Karpas-422 (cell line): ENCODE results near the gene ALK. TPM values are rescaled to one million over a fixed set of nuclear protein-coding genes. Genes with fewer than 3 reads are reported as not detected.

Source experiments
- DNase-seq: peaks from one replicate; pipeline ENCODE4 v3.0.0-alpha.2; 2015
- H2AFZ ChIP-seq: fragments of 200-600 bp; sonication (generic); 2 replicates; pipeline ENCODE4 v1.6.1; 2014; ENCODE audit warnings: antibody characterized with exemption, low read length, mixed read lengths
- H3K27ac ChIP-seq: fragments of 200-600 bp; sonication (generic); 2 replicates; pipeline ENCODE4 v1.5.1; 2014; ENCODE audit warnings: mild to moderate bottlenecking, low read length, moderate library complexity
- H3K27me3 ChIP-seq: fragments of 200-600 bp; sonication (generic); 2 replicates; pipeline ENCODE4 v1.6.1; 2014; ENCODE audit warnings: low read length, mixed read lengths
- H3K36me3 ChIP-seq: fragments of 200-600 bp; sonication (generic); 2 replicates; pipeline ENCODE4 v1.6.1; 2014; ENCODE audit warnings: low read length, mixed read lengths; ENCODE audit not compliant: insufficient read depth
- H3K4me1 ChIP-seq: fragments of 200-600 bp; sonication (generic); 2 replicates; pipeline ENCODE4 v1.6.1; 2014; ENCODE audit warnings: mild to moderate bottlenecking, low read length, mixed read lengths
- H3K4me2 ChIP-seq: fragments of 200-600 bp; sonication (generic); 2 replicates; pipeline ENCODE4 v1.6.1; 2014; ENCODE audit warnings: low read length, low read depth, mild to moderate bottlenecking; ENCODE audit not compliant: poor library complexity, severe bottlenecking
- H3K4me3 ChIP-seq: fragments of 200-600 bp; sonication (generic); 2 replicates; pipeline ENCODE4 v1.5.1; 2014; ENCODE audit warnings: mild to moderate bottlenecking, antibody characterized with exemption, low read length, mixed read lengths
- H3K79me2 ChIP-seq: fragments of 200-600 bp; sonication (generic); 2 replicates; pipeline ENCODE4 v1.6.1; 2014; ENCODE audit warnings: mild to moderate bottlenecking, low read length, mixed read lengths
- H3K9ac ChIP-seq: fragments of 200-600 bp; sonication (generic); 2 replicates; pipeline ENCODE4 v1.6.0; 2014; ENCODE audit warnings: low read length
- H3K9me2 ChIP-seq: fragments of 200-600 bp; sonication (generic), shearing (Covaris generic); replicated peaks from 2 replicates; pipeline ENCODE4 v1.6.0; 2014; ENCODE audit warnings: mild to moderate bottlenecking, low read length, moderate library complexity; ENCODE audit not compliant: insufficient read depth
- H3K9me3 ChIP-seq: fragments of 300-700, 200-600 bp; sonication (generic); 2 replicates; pipeline ENCODE4 v1.6.1; 2014; ENCODE audit warnings: low read length, mixed read lengths
- H4K20me1 ChIP-seq: fragments of 200-600 bp; sonication (generic); 2 replicates; pipeline ENCODE4 v1.6.1; 2014; ENCODE audit warnings: mild to moderate bottlenecking, antibody characterized with exemption, low read length, low read depth; ENCODE audit not compliant: insufficient read depth
- total RNA-seq: library from RNA; depleted of rRNA; stranded (reverse); fragments of >200 nt; shearing (Covaris generic); gene quantifications from 2 replicates; pipeline ENCODE4 v1.2.3, GENCODE V29; 2014; ENCODE audit warnings: low replicate concordance

The ALK gene
- total RNA-seq, 1 experiment from 2014 or later = not detected

DNA sequence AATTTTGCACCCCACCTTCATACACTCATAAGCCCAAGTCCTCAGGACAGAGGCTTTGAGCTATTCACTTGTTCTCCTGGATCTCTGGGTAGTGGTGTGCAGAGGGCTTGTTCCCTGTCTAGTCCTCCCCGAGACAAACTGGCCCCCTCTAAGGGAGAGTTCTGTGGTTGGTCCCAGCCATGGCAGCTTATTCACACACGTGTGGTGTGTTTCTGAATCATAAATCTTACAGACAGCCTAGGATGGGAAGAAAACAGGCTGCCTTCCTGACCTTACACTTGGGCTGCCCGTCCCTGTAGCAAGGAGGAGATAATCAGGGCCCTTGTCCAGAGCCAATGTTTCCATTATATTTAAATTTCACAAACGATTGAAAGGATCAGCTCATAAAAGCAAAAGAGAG lies 551.2 kb downstream of the ALK start:
- Histone ChIP-seq H3K9ac (no peak overlapping the region), H3K9me2 (no peaks in the 10 kb centered on the region), H2AFZ (no peak overlapping the region), H3K4me3 (no peak overlapping the region), H3K4me2 (no peak overlapping the region), H3K36me3 (no peaks in the 10 kb centered on the region), H3K79me2 (no peaks in the 10 kb centered on the region), H3K4me1 (no peaks in the 10 kb centered on the region), H3K9me3 (no peaks in the 10 kb centered on the region), H4K20me1 (no peaks in the 10 kb centered on the region), H3K27me3 (no peaks in the 10 kb centered on the region), H3K27ac (no peak overlapping the region)
- DNase-seq = no peak

DNA sequence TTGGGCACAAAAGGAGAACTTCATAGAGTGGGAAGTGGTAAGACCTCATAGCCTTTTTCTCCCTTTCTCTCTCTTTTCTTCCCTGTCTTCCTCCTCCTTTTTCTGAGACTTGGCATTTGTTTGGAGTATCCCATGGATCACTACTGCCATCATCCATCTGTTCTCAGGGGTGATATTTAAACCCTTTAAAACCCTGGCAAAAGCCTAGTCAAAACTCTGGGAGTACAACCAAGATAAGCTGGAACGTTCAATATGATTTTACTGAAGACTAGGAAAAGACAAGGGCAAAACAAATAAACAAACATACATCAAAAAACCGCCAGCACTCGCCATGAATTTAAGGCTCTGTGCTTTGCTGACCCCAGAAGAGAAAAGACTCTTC lies 552.7 kb downstream of the ALK start:
- Histone ChIP-seq H3K79me2 (no peaks in the 10 kb centered on the region), H2AFZ (no peak overlapping the region), H3K9me3 (no peaks in the 10 kb centered on the region), H3K36me3 (no peaks in the 10 kb centered on the region), H3K9me2 (no peaks in the 10 kb centered on the region), H4K20me1 (no peaks in the 10 kb centered on the region), H3K4me1 (no peaks in the 10 kb centered on the region), H3K9ac (no peak overlapping the region), H3K27me3 (no peaks in the 10 kb centered on the region), H3K4me2 (no peak overlapping the region), H3K27ac (no peak overlapping the region), H3K4me3 (no peak overlapping the region)
- no peak for DNase-seq

DNA sequence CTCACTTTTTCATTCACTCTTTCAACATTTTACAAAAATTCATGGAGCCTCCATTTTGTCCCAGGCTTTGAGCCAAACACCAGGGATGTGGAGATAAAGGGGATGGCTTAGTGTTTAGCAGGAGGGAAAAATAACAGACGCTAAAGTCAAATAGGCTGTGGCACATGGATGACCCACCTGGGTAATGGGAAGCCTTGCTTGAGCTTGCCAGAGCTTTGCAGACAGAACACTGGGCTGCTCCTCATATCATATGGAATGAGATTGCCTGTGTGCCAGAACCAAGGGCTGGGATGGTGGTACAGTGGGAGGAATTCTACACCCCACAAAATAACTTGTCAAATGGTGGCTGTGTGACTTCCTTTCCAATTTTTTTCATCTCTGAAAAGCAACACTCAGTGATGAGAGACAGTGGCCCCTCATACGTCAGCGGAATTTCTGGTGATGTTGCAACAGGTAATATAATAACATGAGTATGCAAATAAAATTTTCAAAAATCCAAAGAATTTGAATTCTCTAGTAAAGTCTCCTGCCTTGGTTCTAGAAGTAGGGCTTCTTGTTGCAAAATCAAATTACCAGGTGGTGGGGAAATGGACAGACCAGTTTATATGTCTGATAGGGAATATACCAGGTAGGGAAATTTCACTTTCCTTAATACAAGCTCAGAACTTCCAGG lies 553.3 kb downstream of the ALK start:
- Histone ChIP-seq H3K4me2 (no peak overlapping the region), H3K4me1 (no peaks in the 10 kb centered on the region), H3K27me3 (no peaks in the 10 kb centered on the region), H3K36me3 (no peaks in the 10 kb centered on the region), H3K9me3 (no peaks in the 10 kb centered on the region), H3K4me3 (no peak overlapping the region), H3K9ac (no peak overlapping the region), H2AFZ (no peak overlapping the region), H3K79me2 (no peaks in the 10 kb centered on the region), H3K9me2 (no peaks in the 10 kb centered on the region), H4K20me1 (no peaks in the 10 kb centered on the region), H3K27ac (no peak overlapping the region)
- DNase-seq = no peak

DNA sequence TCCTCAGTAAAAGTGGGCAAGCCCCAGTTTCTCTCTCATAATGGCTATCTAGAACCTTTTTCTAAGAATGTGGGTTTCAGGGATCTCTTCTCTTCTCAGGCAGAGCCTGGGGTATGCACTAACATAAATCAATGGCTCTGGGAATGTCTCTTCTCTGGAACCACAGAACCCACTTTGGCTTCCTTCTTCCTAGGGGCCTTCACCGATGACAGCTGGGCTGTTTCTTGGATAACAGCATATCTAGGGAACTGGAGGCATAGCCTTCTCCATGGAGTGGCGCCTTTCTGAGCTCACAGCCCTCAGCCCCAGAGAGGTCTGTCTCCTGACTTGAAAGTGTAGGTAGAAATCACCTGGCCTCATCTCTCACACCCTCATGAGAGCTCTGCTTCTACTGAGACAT lies 558.3 kb downstream of the ALK start:
- Histone ChIP-seq H3K36me3 (no peaks in the 10 kb centered on the region), H3K4me1 (no peaks in the 10 kb centered on the region), H3K9me3 (no peaks in the 10 kb centered on the region), H3K27ac (no peak overlapping the region), H3K27me3 (no peaks in the 10 kb centered on the region), H3K79me2 (no peaks in the 10 kb centered on the region), H2AFZ (no peak overlapping the region), H3K9ac (no peak overlapping the region), H3K4me3 (no peak overlapping the region), H4K20me1 (no peaks in the 10 kb centered on the region), H3K9me2 (no peaks in the 10 kb centered on the region), H3K4me2 (no peak overlapping the region)
- DNase-seq = no peak

DNA sequence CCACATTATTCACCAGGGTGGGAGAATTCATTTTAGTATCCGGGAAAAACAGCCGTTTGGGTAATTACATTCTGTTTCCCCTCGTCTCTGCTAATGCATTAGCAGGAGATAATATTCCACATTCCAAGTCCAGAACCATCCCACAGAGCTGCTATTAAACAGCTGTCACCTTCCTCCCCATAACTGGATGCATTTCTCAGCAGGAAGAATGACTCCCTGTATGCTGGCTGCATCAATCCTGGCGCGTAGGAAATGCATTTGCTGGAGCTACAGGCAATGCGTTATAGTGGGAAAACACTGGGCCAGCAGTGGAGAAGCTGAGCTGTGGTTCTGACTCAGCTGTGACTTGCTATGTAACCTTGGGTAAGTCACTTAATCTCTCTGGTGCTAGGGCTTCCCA lies 560.2 kb downstream of the ALK start:
- no peak overlapping the region for H3K9ac ChIP-seq
- H3K36me3 ChIP-seq = no peaks in the 10 kb centered on the region
- no peaks in the 10 kb centered on the region for H3K9me3 ChIP-seq
- H2AFZ ChIP-seq = no peak overlapping the region
- no peak for DNase-seq
- no peaks in the 10 kb centered on the region for H3K9me2 ChIP-seq
- no peak overlapping the region for H3K27ac ChIP-seq
- no peaks in the 10 kb centered on the region for H3K4me1 ChIP-seq
- H3K4me3 ChIP-seq = no peak overlapping the region
- H3K4me2 ChIP-seq = no peak overlapping the region
- no peaks in the 10 kb centered on the region for H3K79me2 ChIP-seq
- H4K20me1 ChIP-seq = no peaks in the 10 kb centered on the region
- H3K27me3 ChIP-seq = no peaks in the 10 kb centered on the region

DNA sequence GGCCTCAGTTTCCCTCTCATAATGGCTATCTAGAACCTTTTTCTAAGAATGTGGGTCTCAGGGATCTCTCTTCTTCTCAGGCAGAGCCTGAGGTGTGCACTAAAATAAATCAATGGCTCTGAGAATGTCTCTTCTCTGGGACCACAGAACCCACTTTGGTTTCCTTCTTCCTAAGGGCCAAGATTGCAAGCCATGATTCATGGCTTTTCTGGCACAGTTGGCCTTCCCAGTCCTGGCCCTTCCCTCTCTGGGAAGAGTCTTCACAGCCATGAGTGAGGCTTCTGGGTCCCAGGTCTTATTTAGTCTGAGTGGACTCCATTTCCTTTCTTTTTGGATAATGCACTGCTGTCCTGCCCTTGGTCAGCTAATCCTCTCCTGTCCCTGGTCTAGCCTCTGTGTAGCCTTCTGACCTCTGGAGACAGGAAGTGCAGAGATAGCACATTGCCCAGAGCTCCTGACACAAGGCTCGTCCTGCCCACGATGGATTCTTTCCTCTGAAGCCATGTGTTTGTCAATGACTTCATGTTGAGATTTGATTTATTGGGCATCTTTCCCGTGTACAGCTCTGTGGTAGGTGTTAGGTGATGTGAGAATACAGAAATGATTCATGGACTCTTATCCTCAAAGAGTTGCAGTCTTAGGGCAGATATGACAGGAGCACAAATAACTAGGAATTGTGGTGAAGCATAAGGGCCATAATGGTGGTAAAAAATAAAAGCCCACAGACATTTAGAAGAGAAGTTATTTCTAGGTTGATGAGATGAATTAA lies 561.2 kb downstream of the ALK start:
- no peaks in the 10 kb centered on the region for H3K9me3 ChIP-seq
- H3K4me2 ChIP-seq = no peak overlapping the region
- no peak overlapping the region for H2AFZ ChIP-seq
- H3K27me3 ChIP-seq = no peaks in the 10 kb centered on the region
- H3K27ac ChIP-seq = no peak overlapping the region
- H3K4me1 ChIP-seq = no peaks in the 10 kb centered on the region
- H3K79me2 ChIP-seq = no peaks in the 10 kb centered on the region
- H3K9ac ChIP-seq = no peak overlapping the region
- no peak overlapping the region for H3K4me3 ChIP-seq
- DNase-seq = no peak
- H4K20me1 ChIP-seq = no peaks in the 10 kb centered on the region
- no peaks in the 10 kb centered on the region for H3K36me3 ChIP-seq
- H3K9me2 ChIP-seq = no peaks in the 10 kb centered on the region

DNA sequence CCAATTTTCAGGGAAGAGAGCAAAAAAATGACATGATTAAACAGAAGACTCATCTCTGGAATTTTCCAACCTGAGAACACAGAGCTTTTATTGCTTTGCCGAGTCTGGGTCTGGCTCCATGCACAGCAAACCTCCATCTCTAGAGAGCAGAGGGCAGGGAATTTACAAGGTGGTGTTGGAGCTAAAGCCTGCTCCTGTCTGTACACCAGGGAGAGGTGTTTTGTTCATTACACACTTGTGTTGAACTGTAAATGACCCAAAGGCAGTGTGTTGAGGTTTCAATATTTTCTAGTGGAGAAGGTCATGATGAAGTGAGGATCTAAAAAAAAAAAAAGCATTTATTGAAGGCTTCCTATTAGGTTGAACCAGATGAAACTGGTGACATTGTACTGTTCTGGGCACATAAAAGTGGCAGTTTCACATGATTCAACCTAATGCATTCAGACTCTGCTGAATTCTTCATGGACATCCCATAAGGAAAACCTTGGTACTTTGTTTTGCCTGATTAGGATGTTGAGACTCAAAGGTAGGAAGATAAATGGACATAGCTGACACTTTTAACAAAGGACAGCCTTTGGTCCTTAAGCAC lies 567.9 kb downstream of the ALK start:
- Histone ChIP-seq H3K36me3 (no peaks in the 10 kb centered on the region), H3K27ac (no peak overlapping the region), H3K4me3 (no peak overlapping the region), H4K20me1 (no peaks in the 10 kb centered on the region), H3K9me2 (no peaks in the 10 kb centered on the region), H3K4me2 (no peak overlapping the region), H2AFZ (no peak overlapping the region), H3K27me3 (no peaks in the 10 kb centered on the region), H3K79me2 (no peaks in the 10 kb centered on the region), H3K9me3 (no peaks in the 10 kb centered on the region), H3K9ac (no peak overlapping the region), H3K4me1 (no peaks in the 10 kb centered on the region)
- DNase-seq = no peak

DNA sequence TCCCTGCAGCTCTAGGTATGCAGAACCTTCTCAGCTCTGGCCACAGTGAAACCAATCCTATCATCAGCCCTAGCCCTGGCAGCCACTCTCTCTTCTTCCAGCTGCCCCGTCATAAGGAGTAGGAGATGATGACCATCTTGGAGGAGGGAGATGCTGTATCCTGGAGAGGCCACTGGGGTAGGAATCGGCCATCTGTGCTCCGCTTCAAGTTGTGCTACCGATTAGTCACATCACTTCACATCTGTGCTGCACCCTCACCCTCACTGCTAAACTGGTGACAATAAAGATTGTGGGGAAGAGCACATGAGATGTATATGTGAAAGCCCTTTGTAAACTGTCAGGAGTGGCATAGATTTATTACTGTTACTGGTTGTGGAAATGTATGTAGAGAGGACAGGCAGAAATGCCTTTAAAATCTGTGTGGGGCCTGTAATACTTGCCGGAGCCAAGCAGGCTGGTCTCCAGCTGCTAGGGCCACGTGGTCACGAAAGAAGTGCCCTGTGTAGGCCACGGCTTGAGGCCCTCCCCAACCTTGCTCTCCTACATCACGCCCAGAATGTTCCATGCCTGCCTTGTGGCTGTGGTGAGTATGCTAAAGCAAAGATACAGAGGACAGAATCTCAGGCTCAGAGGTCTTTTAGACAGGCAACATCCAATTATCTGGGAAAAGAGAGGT lies 569.3 kb downstream of the ALK start:
- H3K4me2 ChIP-seq = no peak overlapping the region
- H3K27me3 ChIP-seq = no peaks in the 10 kb centered on the region
- no peak overlapping the region for H3K9ac ChIP-seq
- H3K27ac ChIP-seq = no peak overlapping the region
- H3K9me2 ChIP-seq = no peaks in the 10 kb centered on the region
- no peak overlapping the region for H3K4me3 ChIP-seq
- no peaks in the 10 kb centered on the region for H3K79me2 ChIP-seq
- H3K9me3 ChIP-seq = no peaks in the 10 kb centered on the region
- no peaks in the 10 kb centered on the region for H3K36me3 ChIP-seq
- no peak for DNase-seq
- no peaks in the 10 kb centered on the region for H4K20me1 ChIP-seq
- H2AFZ ChIP-seq = no peak overlapping the region
- peaks cover 4% of the 10 kb centered on the region for H3K4me1 ChIP-seq
